ENCODE results near the gene RTKN.

DNA sequence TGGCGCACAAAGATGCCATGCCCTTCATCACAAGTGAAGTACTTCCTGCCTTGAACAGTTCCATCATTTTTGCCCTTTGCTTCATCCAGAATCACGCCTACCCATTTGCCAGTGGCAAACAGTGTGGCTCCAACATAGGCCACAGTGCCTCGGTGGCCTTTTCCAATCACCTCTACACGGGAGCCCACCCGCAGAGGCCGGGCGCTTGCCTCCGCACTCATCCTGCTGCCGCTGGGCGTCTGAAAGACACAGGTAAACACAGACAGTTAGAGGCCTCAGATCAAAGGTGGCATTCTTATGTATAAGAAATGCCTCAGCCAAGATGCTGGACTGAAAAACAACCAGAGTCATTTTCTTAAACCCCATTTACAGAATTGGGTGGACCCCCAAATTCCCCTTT is 63.7 kb downstream of the RTKN start:
- no peak for TF ChIP-seq POLR2A (IDR thresholded peaks at IDR 0.05)
- TF ChIP-seq, protein P1, sequence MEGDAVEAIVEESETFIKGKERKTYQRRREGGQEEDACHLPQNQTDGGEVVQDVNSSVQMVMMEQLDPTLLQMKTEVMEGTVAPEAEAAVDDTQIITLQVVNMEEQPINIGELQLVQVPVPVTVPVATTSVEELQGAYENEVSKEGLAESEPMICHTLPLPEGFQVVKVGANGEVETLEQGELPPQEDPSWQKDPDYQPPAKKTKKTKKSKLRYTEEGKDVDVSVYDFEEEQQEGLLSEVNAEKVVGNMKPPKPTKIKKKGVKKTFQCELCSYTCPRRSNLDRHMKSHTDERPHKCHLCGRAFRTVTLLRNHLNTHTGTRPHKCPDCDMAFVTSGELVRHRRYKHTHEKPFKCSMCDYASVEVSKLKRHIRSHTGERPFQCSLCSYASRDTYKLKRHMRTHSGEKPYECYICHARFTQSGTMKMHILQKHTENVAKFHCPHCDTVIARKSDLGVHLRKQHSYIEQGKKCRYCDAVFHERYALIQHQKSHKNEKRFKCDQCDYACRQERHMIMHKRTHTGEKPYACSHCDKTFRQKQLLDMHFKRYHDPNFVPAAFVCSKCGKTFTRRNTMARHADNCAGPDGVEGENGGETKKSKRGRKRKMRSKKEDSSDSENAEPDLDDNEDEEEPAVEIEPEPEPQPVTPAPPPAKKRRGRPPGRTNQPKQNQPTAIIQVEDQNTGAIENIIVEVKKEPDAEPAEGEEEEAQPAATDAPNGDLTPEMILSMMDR (IDR thresholded peaks at IDR 0.05) = no peak

All from adrenal gland (tissue), 5 donors.